Panc1 (cell line): Measurements from ENCODE around the gene PLET1. TPM values are rescaled to one million over a fixed set of nuclear protein-coding genes. Genes with fewer than 3 reads are reported as not detected.

ENCODE experiments used
- ATAC-seq: fragments of 200-7000 bp; cut with Tn5 transposase; 2 replicates; pipeline ENCODE4 v1.9.1; 2020; ENCODE audit warnings: mild to moderate bottlenecking, moderate library complexity
- BruUV-seq: library from RNA; stranded (reverse); fragments of 400-500 nt; replicated peaks from 2 replicates; lab custom pipeline; 2021; lab: Mats Ljungman, UMichigan
- CTCF ChIA-PET: fragments of 300-600 bp; sonication (Branson Sonifier 250); formaldehyde crosslinking; loops from one replicate; lab custom pipeline; 2022; ENCODE audit warnings: antibody characterized with exemption; lab: Charles Lee
- POLR2A ChIA-PET: fragments of 300-600 bp; sonication (Branson Sonifier 250); formaldehyde crosslinking; loops from one replicate; lab custom pipeline; 2022; ENCODE audit warnings: antibody characterized with exemption; lab: Charles Lee
- DNase-seq: peaks from one replicate; pipeline ENCODE4 v3.0.0-alpha.2; 2010; ENCODE audit warnings: low read depth, low spot score
- H3K27ac ChIP-seq: 2 replicates; pipeline ENCODE4 v1.5.1; 2011; ENCODE audit warnings: mild to moderate bottlenecking, low read length, inconsistent platforms
- H3K27me3 ChIP-seq: fragments of 200-500 bp; sonication (Bioruptor generic); 2 replicates; pipeline ENCODE4 v1.6.0; 2014; ENCODE audit warnings: low read length, inconsistent platforms; ENCODE audit not compliant: control insufficient read depth, insufficient read depth
- H3K36me3 ChIP-seq: fragments of 200-500 bp; sonication (Bioruptor generic); 2 replicates; pipeline ENCODE4 v1.5.1; 2014; ENCODE audit warnings: inconsistent platforms, mild to moderate bottlenecking, low read length, moderate library complexity; ENCODE audit not compliant: control insufficient read depth, insufficient read depth
- H3K4me1 ChIP-seq: 2 replicates; pipeline ENCODE4 v1.5.1; 2011; ENCODE audit warnings: inconsistent platforms, mild to moderate bottlenecking, low read length, moderate library complexity; ENCODE audit not compliant: control insufficient read depth, insufficient read depth
- H3K4me3 ChIP-seq, 2 experiments: 2 replicates each; pipeline ENCODE4 v1.5.1; 2011 to 2012; ENCODE audit warnings: low read depth in 2 of 2, low read length in 2 of 2, mild to moderate bottlenecking in 2 of 2, inconsistent platforms in 1 of 2, moderate library complexity in 1 of 2
- H3K9me3 ChIP-seq: fragments of 200-500 bp; sonication (Bioruptor generic); 2 replicates; pipeline ENCODE4 v1.5.1; 2014; ENCODE audit warnings: low read depth, mild to moderate bottlenecking, inconsistent platforms, low read length, moderate library complexity; ENCODE audit not compliant: control insufficient read depth, insufficient read depth
- CTCF ChIP-seq: fragments of 450-650 bp; IDR thresholded peaks from 2 replicates; pipeline ENCODE4 v1.5.1; 2017; ENCODE audit warnings: mild to moderate bottlenecking
- POLR2AphosphoS5 ChIP-seq: IDR thresholded peaks from 2 replicates; pipeline ENCODE4 v1.6.1; 2012; ENCODE audit warnings: mild to moderate bottlenecking, low read depth, low read length, moderate library complexity
- REST ChIP-seq, 2 experiments: IDR thresholded peaks; 2 replicates each; pipeline ENCODE4 v1.6.1; 2011 to 2012; ENCODE audit warnings: low read depth in 2 of 2, control low read depth in 1 of 2, low read length in 1 of 2, mild to moderate bottlenecking in 1 of 2, moderate library complexity in 1 of 2; ENCODE audit not compliant: insufficient read depth in 1 of 2
- SIN3A ChIP-seq: IDR thresholded peaks from 2 replicates; pipeline ENCODE4 v1.6.1; 2012; ENCODE audit warnings: low read depth, mild to moderate bottlenecking, low read length, moderate library complexity, borderline replicate concordance; ENCODE audit not compliant: insufficient read depth
- TCF7L2 ChIP-seq: IDR thresholded peaks from 2 replicates; pipeline ENCODE4 v1.6.1; 2011; ENCODE audit warnings: mild to moderate bottlenecking, low read depth, low read length, inconsistent platforms
- in situ Hi-C: cut with HindIII; loops from 2 replicates; pipeline ENCODE4 v1.10.0; 2016; ENCODE audit warnings: low sequenced_read_pairs, low pct_unique_long_range_greater_than_20kb
- intact Hi-C: fragments of 100-400 bp; cut with micrococcal nuclease; formaldehyde crosslinking; loops from one replicate; pipeline ENCODE4 v1.10.0; 2022; ENCODE audit not compliant: unreplicated experiment
- total RNA-seq: library from RNA; stranded (reverse); gene quantifications from one replicate; pipeline ENCODE4 v1.2.1, GENCODE V29; 2021; ENCODE audit not compliant: unreplicated experiment

PLET1 gene
- total RNA-seq, 1 experiment from 2014 or later: not detected

DNA sequence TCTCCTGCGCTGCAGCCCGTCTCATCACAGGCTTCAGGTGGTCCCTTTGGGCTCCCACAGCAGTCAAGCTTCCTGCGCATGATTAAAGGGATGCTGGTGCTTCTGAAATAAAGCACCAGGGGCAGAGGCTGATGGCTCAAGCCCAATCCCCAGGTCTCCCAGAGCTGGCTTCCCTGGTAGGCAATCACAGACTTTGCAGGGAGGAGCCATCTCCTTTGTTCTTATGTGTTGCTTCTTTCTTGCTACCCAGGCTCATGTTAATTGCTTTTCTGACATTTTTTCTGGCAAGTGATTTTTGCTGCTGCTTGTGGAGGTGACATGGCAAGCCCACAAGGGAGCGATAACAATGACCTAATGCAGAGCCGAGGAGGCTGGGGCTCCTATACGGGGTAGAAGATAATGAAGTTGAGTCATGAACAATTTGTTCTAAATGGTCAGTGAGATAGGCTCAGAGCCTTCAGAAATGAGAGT is 25.2 kb upstream of the PLET1 start:
- no peak for ATAC-seq
- intact Hi-C loops: no loop called here
- TF ChIP-seq TCF7L2 (no peak), POLR2AphosphoS5 (no peak), SIN3A (no peak), CTCF (no peak), REST (IDR thresholded peaks at IDR 0.05; ENCODE audit: insufficient read depth in 1 of 2, low read depth in 2 of 2, low read length in 1 of 2) (no peak)
- no peak overlapping the region for H3K27ac ChIP-seq
- ChIA-PET CTCF (interaction anchor here (0.5 kb wide), 1 partner anchor 625 kb away, joined by 4 read pairs; no protein-coding TSS in a partner anchor), POLR2A (no interaction called here)
- in situ Hi-C loops: no loop called here
- DNase-seq: no peak
- H3K36me3 ChIP-seq: no peaks in the 10 kb centered on the region
- H3K4me3 ChIP-seq: no peak overlapping the region
- no peaks in the 10 kb centered on the region for H3K9me3 ChIP-seq
- H3K27me3 ChIP-seq: no peaks in the 10 kb centered on the region; the same call in 1 of the 2 replicates
- peaks cover 8% of the 10 kb centered on the region for H3K4me1 ChIP-seq
- BruUV-seq: no TSS peak

- DNase-seq: no peak
- intact Hi-C loops (loop anchor here (2.0 to 5.0 kb wide), 2 partner anchors 167 to 1006 kb away; no protein-coding TSS in a partner anchor), in situ Hi-C loops (no loop called here)
- no TSS peak for BruUV-seq
- Histone ChIP-seq H3K36me3 (no peaks in the 10 kb centered on the region), H3K4me3 (no peak overlapping the region), H3K4me1 (peaks cover 4% of the 10 kb centered on the region; the same call in 1 of the 2 replicates), H3K27me3 (peaks cover 2% of the 10 kb centered on the region), H3K9me3 (no peaks in the 10 kb centered on the region), H3K27ac (no peak overlapping the region)
- ChIA-PET POLR2A (no interaction called here), CTCF (interaction anchor here (1.6 to 3.6 kb wide), 2 partner anchors 19 to 61 kb away, joined by 3 to 58 read pairs; no protein-coding TSS in a partner anchor)
- TF ChIP-seq POLR2AphosphoS5 (no peak), SIN3A (no peak), CTCF (no peak), REST (IDR thresholded peaks at IDR 0.05; ENCODE audit: insufficient read depth in 1 of 2, low read depth in 2 of 2, low read length in 1 of 2) (no peak), TCF7L2 (no peak)
- ATAC-seq: no peak
These were observed 21.1 kb upstream of the PLET1 start for GRCh38 chr11:112281726-112282125.
